ENCODE data around the gene CRYBG1. TPM values are rescaled to one million over a fixed set of nuclear protein-coding genes. Genes with fewer than 3 reads are reported as not detected.
A peak's percentile ranks its signal among the peaks of the same experiment; 100 is the strongest.

Gene CRYBG1
- polyA plus RNA-seq, 2 of the 4 experiments (the other 2 are of a cell fraction) = 0.31 to 0.37 TPM

DNA sequence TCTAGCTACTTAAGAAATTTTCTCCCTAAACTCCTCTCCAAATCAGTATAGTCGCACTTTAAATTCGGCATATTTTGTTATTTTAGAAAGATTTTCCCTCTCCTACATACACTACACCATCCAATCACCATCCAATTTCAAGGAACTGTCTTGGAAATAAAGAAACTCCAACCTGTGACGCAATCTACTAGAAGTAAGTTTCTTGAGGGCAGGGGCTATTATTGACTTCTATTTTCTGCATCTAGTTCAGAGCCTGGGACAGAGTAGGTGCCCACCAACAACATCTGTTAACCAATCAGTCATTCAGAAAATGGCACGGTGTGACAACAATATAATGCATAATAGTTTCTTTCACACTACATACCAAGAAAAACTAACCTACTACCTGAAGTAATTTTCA is 38.6 kb upstream of the CRYBG1 start:
- no peak for ATAC-seq
- H3K9me3 ChIP-seq = no peaks in the 10 kb centered on the region
- H3K4me1 ChIP-seq = peaks cover 19% of the 10 kb centered on the region
- 95% methylated on average over 4 of the region's 4 CpGs for WGBS (ENCODE audit: missing lambda C conversion rate)
- H3K4me3 ChIP-seq = no peak overlapping the region
- no peak for DNase-seq (ENCODE audit: low read depth in 1 of 2, low spot score in 1 of 2)
- POLR2A ChIA-PET = no interaction called here
- peak in 1 of 2 experiments; percentile 12; a peak in 1 of 4 replicates for TF ChIP-seq CEBPB (IDR thresholded peaks at IDR 0.05)
- no peak for TF ChIP-seq POLR2A (IDR thresholded peaks at IDR 0.05; ENCODE audit: low read length)
- TF ChIP-seq, protein P1, sequence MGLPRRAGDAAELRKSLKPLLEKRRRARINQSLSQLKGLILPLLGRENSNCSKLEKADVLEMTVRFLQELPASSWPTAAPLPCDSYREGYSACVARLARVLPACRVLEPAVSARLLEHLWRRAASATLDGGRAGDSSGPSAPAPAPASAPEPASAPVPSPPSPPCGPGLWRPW (IDR thresholded peaks at IDR 0.05) = no peak
- CTCF ChIA-PET = no interaction called here
- H3K4me2 ChIP-seq = no peak overlapping the region
- H3K27ac ChIP-seq = no peak overlapping the region
- FAIRE-seq = no peak

DNA sequence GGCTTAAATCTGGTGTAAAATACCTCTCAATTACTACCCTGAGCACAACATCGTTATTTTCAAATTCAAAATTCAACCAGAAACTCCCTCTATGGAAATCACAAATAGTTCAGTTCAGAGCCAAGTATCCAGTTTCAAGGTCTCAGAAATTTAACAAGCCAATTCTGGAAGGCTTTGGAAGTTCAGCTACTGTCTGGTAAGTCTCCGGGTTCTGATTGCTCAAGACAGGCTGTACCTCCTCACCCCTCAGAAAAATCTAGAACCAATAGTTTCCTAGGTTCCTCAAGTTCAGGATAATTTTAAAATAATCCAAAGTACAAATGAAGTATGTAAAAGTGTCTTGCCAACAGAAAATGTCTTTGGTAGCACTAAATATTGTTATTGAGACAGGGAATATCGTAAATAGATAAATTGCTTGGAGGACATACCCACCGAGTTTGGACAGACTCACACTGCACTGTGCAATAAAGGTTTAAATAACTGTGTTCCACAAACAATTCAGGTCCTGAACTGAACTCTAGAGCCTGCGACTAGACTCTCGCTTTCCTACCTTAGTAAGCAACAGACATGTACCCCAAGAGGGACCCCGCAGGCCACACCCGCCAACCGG is 35.7 kb upstream of the CRYBG1 start:
- no peak for DNase-seq (ENCODE audit: low read depth in 1 of 2, low spot score in 1 of 2)

DNA sequence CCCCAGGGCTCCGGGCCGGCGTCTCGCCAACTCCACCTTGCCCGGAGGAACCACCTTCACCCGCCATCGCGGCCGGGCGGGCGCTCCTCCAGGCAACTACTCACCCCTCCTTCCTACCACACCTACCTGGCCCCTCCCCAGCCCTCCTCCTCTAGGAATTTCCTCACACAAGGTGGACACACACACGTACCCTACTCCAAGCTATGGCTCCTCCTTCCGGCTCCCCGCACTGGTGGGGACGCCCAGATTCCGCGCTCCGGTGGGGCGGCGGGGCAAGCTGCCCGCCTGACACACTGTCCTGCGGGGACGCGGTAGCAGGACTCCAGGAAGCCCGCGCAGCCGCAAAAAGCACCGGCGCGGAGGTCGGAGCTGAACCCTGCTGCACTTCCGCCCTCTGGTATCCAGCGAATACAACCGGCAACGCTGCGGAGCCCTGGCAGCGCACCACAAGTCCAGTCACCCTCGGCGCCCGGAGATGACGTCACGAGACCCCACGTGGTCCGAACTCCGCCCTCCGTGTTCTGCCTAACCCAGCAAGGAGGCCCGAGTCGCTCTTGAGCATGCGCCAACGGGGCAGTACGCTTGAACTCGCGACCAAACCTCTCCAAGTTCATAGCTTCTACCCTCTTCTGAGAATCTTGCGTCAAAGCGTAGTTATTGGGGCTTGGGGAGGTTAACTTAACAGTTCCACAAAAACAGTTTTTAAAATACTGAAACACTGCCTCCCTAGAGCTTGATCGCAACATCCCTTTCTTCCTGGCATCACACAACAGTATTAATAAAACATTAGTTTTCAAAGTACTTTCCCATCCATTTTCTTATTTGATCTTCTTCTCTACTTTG is 35.0 kb upstream of the CRYBG1 start, which contains the start of gene ATG5:
Gene ATG5, minus strand, starts transcription at position 425 of the 843 bp plus-strand sequence. CDS start 9,552 bp downstream, outside the sequence.
- peak within 1 kb of the TSS; percentile 93 to 95 for H3K27ac ChIP-seq
- ChIA-PET CTCF (interaction anchor here (1.5 to 1.7 kb wide), 2 partner anchors 9 to 14 kb away, joined by 5 to 6 read pairs; no protein-coding TSS in a partner anchor), POLR2A (interaction anchor here (0.5 to 1.4 kb wide), 7 partner anchors 9 to 894 kb away, joined by 3 to 8 read pairs (median 3); partner anchors contain the start of gene PRDM1)
- ATAC-seq (peak; percentile 98), DNase-seq (ENCODE audit: low read depth in 1 of 2, low spot score in 1 of 2) (peak; percentile 88 to 99), FAIRE-seq (no peak)
- H3K4me2 ChIP-seq = peak within 1 kb of the TSS; percentile 82
- H3K4me1 ChIP-seq = peaks cover 12% of the 10 kb centered on the region
- peak within 1 kb of the TSS; percentile 78 for H3K4me3 ChIP-seq
- TF ChIP-seq SMC3 (IDR thresholded peaks at IDR 0.05) (no peak), POLR2A (IDR thresholded peaks at IDR 0.05; ENCODE audit: low read length) (peak; percentile 59), PHF8 (IDR thresholded peaks at IDR 0.05; ENCODE audit: borderline replicate concordance, low read depth) (peak; percentile 71), RFX5 (IDR thresholded peaks at IDR 0.05) (peak; percentile 48; the same call in 1 of the 2 replicates), NR3C1 (IDR thresholded peaks at IDR 0.05) (no peak), TP53 (CRISPR knock-in tag; IDR thresholded peaks at IDR 0.05) (no peak), MAFK (IDR thresholded peaks at IDR 0.05; ENCODE audit: partially characterized antibody) (no peak), GATA3 (IDR thresholded peaks at IDR 0.05; ENCODE audit: borderline replicate concordance) (peak; percentile 42; the same call in 1 of the 2 replicates), FOSL2 (IDR thresholded peaks at IDR 0.05) (no peak), FOSL2 (CRISPR knock-in tag; IDR thresholded peaks at IDR 0.05) (peak; percentile 90), JUN (IDR thresholded peaks at IDR 0.05) (peak; percentile 45 to 88; a peak in 4 of 5 replicates), NFE2L2 (conservative IDR thresholded peaks at IDR 0.05; ENCODE audit: low read length) (no peak), MYC (IDR thresholded peaks at IDR 0.05; ENCODE audit: borderline replicate concordance, low read length) (peak; percentile 66; the same call in 1 of the 2 replicates)
- TF ChIP-seq, protein P2, sequence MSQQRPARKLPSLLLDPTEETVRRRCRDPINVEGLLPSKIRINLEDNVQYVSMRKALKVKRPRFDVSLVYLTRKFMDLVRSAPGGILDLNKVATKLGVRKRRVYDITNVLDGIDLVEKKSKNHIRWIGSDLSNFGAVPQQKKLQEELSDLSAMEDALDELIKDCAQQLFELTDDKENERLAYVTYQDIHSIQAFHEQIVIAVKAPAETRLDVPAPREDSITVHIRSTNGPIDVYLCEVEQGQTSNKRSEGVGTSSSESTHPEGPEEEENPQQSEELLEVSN (IDR thresholded peaks at IDR 0.05; ENCODE audit: borderline replicate concordance, low read depth) = peak; percentile 42; the same call in 1 of the 2 replicates
- TF ChIP-seq, protein P3, sequence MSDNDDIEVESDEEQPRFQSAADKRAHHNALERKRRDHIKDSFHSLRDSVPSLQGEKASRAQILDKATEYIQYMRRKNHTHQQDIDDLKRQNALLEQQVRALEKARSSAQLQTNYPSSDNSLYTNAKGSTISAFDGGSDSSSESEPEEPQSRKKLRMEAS (IDR thresholded peaks at IDR 0.05) = peak; percentile 90
- TF ChIP-seq, protein P4, sequence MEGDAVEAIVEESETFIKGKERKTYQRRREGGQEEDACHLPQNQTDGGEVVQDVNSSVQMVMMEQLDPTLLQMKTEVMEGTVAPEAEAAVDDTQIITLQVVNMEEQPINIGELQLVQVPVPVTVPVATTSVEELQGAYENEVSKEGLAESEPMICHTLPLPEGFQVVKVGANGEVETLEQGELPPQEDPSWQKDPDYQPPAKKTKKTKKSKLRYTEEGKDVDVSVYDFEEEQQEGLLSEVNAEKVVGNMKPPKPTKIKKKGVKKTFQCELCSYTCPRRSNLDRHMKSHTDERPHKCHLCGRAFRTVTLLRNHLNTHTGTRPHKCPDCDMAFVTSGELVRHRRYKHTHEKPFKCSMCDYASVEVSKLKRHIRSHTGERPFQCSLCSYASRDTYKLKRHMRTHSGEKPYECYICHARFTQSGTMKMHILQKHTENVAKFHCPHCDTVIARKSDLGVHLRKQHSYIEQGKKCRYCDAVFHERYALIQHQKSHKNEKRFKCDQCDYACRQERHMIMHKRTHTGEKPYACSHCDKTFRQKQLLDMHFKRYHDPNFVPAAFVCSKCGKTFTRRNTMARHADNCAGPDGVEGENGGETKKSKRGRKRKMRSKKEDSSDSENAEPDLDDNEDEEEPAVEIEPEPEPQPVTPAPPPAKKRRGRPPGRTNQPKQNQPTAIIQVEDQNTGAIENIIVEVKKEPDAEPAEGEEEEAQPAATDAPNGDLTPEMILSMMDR (IDR thresholded peaks at IDR 0.05) = no peak
- TF ChIP-seq, protein P1 (IDR thresholded peaks at IDR 0.05) = no peak
- TF ChIP-seq, protein P5, sequence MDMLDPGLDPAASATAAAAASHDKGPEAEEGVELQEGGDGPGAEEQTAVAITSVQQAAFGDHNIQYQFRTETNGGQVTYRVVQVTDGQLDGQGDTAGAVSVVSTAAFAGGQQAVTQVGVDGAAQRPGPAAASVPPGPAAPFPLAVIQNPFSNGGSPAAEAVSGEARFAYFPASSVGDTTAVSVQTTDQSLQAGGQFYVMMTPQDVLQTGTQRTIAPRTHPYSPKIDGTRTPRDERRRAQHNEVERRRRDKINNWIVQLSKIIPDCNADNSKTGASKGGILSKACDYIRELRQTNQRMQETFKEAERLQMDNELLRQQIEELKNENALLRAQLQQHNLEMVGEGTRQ (IDR thresholded peaks at IDR 0.05) = peak; percentile 93
- no peaks in the 10 kb centered on the region for H3K9me3 ChIP-seq
- WGBS (ENCODE audit: missing lambda C conversion rate) = 3% methylated on average over 30 of the region's 56 CpGs

More for the DNA sequence above, 35.7 kb upstream of the CRYBG1 start:
- TF ChIP-seq ESRRA (IDR thresholded peaks at IDR 0.05; ENCODE audit: borderline replicate concordance, low read length) = no peak
- Histone ChIP-seq H3K27ac (peak overlapping the region; percentile 93 to 95), H3K4me2 (peak overlapping the region; percentile 82), H3K4me3 (peak overlapping the region; percentile 78), H3K4me1 (peaks cover 12% of the 10 kb centered on the region), H3K9me3 (no peaks in the 10 kb centered on the region)
- no peak for FAIRE-seq
- POLR2A ChIA-PET = interaction anchor here (1.0 to 1.4 kb wide), 4 partner anchors 9 to 893 kb away, joined by 3 to 8 read pairs (median 4); no protein-coding TSS in a partner anchor
- ATAC-seq = peak in 1 of 2 experiments; percentile 51; a peak in 2 of 6 replicates
- CTCF ChIA-PET = interaction anchor here (1.5 to 1.7 kb wide), 2 partner anchors 10 to 15 kb away, joined by 5 to 6 read pairs; no protein-coding TSS in a partner anchor
- 2% methylated on average over 9 of the region's 9 CpGs for WGBS (ENCODE audit: missing lambda C conversion rate)

Measured in A549 (cell line).